ENCODE measurements around the gene GPR84. TPM values are rescaled to one million over a fixed set of nuclear protein-coding genes. Genes with fewer than 3 reads are reported as not detected.

The GPR84 gene
- total and polyA plus RNA-seq, 2 of the 13 experiments (the other 11 are each of a cell fraction or from before 2014, with no cell fraction given): not detected

DNA sequence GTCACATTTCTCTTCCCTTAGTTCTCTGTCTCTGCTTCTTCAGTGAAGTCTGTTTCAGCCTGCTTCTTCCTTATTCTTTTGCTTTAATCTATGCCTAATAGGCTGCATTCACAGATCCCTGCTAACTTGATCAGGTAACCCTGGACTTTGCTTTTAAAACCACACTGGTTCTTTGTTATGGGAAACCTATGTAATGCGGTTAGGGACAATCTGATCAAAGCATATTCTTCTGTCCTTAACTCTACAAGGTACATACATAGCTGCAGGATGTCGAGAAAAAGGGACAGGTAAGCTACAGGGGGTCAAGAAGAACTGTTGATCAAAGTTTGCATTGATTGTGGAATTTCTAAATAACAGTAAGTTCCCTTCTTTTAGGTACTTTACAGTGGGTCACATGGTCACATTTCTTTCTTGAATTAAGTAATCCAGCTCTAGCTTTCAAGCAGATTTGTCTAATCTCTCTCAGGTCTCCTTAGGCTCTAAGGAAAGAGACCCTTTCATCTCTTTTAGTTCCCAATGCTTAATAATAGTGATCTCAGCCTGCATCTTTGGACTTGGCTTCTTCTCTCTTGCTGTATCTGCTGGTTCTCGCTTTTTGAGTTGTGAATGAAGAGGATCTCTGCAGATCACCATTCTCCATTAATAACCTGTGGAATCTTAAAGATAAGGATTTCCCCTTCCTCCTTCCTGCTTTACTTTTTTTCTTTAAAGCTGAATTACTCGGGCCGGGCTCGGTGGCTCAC is 35.5 kb downstream of the GPR84 start (continued):
- TF ChIP-seq, protein P1, sequence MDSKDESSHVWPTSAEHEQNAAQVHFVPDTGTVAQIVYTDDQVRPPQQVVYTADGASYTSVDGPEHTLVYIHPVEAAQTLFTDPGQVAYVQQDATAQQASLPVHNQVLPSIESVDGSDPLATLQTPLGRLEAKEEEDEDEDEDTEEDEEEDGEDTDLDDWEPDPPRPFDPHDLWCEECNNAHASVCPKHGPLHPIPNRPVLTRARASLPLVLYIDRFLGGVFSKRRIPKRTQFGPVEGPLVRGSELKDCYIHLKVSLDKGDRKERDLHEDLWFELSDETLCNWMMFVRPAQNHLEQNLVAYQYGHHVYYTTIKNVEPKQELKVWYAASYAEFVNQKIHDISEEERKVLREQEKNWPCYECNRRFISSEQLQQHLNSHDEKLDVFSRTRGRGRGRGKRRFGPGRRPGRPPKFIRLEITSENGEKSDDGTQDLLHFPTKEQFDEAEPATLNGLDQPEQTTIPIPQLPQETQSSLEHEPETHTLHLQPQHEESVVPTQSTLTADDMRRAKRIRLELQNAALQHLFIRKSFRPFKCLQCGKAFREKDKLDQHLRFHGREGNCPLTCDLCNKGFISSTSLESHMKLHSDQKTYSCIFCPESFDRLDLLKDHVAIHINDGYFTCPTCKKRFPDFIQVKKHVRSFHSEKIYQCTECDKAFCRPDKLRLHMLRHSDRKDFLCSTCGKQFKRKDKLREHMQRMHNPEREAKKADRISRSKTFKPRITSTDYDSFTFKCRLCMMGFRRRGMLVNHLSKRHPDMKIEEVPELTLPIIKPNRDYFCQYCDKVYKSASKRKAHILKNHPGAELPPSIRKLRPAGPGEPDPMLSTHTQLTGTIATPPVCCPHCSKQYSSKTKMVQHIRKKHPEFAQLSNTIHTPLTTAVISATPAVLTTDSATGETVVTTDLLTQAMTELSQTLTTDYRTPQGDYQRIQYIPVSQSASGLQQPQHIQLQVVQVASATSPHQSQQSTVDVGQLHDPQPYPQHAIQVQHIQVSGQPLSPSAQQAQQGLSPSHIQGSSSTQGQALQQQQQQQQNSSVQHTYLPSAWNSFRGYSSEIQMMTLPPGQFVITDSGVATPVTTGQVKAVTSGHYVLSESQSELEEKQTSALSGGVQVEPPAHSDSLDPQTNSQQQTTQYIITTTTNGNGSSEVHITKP (CRISPR knock-in tag; IDR thresholded peaks at IDR 0.05; ENCODE audit: low read depth): no peak
- TF ChIP-seq ETV5 (CRISPR knock-in tag; IDR thresholded peaks at IDR 0.05; ENCODE audit: borderline replicate concordance) (no peak), ZNF382 (CRISPR knock-in tag; IDR thresholded peaks at IDR 0.05; ENCODE audit: borderline replicate concordance) (no peak), PAF1 (CRISPR knock-in tag; IDR thresholded peaks at IDR 0.05) (no peak), NR2F6 (IDR thresholded peaks at IDR 0.05) (peak; percentile 52; the same call in 1 of the 2 replicates), NR2F6 (CRISPR knock-in tag; IDR thresholded peaks at IDR 0.05) (peak; percentile 45; the same call in 1 of the 2 replicates), SAP130 (CRISPR knock-in tag; IDR thresholded peaks at IDR 0.05; ENCODE audit: low read depth) (peak; percentile 28), ZNF44 (CRISPR knock-in tag; IDR thresholded peaks at IDR 0.05) (no peak), SP5 (CRISPR knock-in tag; IDR thresholded peaks at IDR 0.05; ENCODE audit: borderline replicate concordance, low read depth) (no peak; the same call in 1 of the 2 replicates), ZNF773 (CRISPR knock-in tag; IDR thresholded peaks at IDR 0.05; ENCODE audit: borderline replicate concordance) (no peak), RFX3 (CRISPR knock-in tag; IDR thresholded peaks at IDR 0.05) (no peak), CREB1 (IDR thresholded peaks at IDR 0.05) (no peak), CREB1 (CRISPR knock-in tag; IDR thresholded peaks at IDR 0.05) (0 out of 2 replicates have a peak, but pooled peaks have one; percentile 49), ZKSCAN5 (CRISPR knock-in tag; IDR thresholded peaks at IDR 0.05) (no peak), TP53 (CRISPR knock-in tag; conservative IDR thresholded peaks at IDR 0.05) (no peak), HOXD1 (CRISPR knock-in tag; IDR thresholded peaks at IDR 0.05) (no peak), HNRNPH1 (optimal IDR thresholded peaks at IDR 0.05; ENCODE audit: low read depth, low read length) (no peak), TRIM24 (CRISPR knock-in tag; IDR thresholded peaks at IDR 0.05) (no peak)
- TF ChIP-seq, protein P2, sequence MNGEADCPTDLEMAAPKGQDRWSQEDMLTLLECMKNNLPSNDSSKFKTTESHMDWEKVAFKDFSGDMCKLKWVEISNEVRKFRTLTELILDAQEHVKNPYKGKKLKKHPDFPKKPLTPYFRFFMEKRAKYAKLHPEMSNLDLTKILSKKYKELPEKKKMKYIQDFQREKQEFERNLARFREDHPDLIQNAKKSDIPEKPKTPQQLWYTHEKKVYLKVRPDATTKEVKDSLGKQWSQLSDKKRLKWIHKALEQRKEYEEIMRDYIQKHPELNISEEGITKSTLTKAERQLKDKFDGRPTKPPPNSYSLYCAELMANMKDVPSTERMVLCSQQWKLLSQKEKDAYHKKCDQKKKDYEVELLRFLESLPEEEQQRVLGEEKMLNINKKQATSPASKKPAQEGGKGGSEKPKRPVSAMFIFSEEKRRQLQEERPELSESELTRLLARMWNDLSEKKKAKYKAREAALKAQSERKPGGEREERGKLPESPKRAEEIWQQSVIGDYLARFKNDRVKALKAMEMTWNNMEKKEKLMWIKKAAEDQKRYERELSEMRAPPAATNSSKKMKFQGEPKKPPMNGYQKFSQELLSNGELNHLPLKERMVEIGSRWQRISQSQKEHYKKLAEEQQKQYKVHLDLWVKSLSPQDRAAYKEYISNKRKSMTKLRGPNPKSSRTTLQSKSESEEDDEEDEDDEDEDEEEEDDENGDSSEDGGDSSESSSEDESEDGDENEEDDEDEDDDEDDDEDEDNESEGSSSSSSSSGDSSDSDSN (CRISPR knock-in tag; IDR thresholded peaks at IDR 0.05): no peak
- TF ChIP-seq, protein P3, sequence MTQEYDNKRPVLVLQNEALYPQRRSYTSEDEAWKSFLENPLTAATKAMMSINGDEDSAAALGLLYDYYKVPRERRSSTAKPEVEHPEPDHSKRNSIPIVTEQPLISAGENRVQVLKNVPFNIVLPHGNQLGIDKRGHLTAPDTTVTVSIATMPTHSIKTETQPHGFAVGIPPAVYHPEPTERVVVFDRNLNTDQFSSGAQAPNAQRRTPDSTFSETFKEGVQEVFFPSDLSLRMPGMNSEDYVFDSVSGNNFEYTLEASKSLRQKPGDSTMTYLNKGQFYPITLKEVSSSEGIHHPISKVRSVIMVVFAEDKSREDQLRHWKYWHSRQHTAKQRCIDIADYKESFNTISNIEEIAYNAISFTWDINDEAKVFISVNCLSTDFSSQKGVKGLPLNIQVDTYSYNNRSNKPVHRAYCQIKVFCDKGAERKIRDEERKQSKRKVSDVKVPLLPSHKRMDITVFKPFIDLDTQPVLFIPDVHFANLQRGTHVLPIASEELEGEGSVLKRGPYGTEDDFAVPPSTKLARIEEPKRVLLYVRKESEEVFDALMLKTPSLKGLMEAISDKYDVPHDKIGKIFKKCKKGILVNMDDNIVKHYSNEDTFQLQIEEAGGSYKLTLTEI (CRISPR knock-in tag; conservative IDR thresholded peaks at IDR 0.05): no peak
- TF ChIP-seq, protein P4, sequence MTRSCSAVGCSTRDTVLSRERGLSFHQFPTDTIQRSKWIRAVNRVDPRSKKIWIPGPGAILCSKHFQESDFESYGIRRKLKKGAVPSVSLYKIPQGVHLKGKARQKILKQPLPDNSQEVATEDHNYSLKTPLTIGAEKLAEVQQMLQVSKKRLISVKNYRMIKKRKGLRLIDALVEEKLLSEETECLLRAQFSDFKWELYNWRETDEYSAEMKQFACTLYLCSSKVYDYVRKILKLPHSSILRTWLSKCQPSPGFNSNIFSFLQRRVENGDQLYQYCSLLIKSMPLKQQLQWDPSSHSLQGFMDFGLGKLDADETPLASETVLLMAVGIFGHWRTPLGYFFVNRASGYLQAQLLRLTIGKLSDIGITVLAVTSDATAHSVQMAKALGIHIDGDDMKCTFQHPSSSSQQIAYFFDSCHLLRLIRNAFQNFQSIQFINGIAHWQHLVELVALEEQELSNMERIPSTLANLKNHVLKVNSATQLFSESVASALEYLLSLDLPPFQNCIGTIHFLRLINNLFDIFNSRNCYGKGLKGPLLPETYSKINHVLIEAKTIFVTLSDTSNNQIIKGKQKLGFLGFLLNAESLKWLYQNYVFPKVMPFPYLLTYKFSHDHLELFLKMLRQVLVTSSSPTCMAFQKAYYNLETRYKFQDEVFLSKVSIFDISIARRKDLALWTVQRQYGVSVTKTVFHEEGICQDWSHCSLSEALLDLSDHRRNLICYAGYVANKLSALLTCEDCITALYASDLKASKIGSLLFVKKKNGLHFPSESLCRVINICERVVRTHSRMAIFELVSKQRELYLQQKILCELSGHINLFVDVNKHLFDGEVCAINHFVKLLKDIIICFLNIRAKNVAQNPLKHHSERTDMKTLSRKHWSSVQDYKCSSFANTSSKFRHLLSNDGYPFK (CRISPR knock-in tag; IDR thresholded peaks at IDR 0.05; ENCODE audit: borderline replicate concordance): no peak
